Activated CD8-positive, alpha-beta memory T cell treated with anti-CD3 and anti-CD28 coated beads, Interleukin-2, amount 50 U/mL, for 1 hour (primary cell): ENCODE measurements around the gene SSBP4.
A peak's percentile ranks its signal among the peaks of the same experiment; 100 is the strongest.

Source experiments
- DNase-seq: peaks from one replicate; pipeline ENCODE4 v3.0.0-alpha.2; 2020; ENCODE audit errors: extremely low read depth

SSBP4 gene

DNA sequence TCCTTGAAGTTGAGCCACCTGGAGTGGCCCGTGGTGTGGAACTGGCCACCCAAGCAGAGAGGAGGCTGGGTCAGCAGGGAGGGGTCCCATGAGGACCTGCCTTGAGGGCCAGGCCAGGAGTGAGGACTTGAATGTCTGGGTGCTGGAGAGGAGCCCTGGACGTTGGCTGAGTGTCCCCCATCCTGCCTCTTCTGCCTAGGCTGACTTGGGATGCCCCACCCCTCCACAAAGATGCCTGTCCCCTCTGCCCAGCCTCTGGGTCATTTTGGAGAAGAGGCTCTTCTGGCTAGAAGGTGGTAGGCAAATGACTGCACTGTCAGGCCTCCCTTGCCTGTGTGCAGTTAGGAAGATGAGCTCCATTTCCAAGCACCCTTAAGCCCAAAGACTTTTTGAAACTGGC is 1.7 kb downstream of the SSBP4 start:
- no peak for DNase-seq

DNA sequence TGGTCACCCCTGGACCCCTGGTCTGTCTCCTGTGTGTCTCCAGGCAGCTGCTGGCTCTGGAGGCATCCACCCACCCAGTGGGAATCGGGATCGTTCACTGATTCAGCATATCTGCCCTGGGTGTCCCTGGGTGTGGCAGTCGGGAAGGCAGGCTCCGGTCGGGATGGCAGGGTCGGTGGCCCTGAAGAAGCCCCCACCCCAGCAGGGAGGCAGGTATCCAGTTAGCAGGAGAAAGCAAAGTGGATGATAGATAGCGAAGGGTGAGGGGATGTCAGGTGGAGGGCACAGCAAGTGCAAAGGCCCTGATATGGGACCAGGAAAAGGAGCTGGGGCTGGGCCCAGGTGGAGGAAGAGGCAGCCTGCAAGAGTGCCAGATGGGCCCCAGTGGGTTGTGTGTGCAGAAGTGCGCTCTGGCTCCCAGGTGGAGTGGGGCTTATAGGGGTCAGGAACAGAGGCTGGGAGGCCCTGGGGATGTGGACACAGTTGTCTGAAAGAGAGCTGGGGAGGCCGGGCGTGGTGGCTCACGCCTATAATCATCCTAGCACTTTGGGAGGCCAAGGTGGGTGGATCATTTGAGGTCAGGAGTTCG is 2.3 kb downstream of the SSBP4 start:
- DNase-seq = no peak

DNA sequence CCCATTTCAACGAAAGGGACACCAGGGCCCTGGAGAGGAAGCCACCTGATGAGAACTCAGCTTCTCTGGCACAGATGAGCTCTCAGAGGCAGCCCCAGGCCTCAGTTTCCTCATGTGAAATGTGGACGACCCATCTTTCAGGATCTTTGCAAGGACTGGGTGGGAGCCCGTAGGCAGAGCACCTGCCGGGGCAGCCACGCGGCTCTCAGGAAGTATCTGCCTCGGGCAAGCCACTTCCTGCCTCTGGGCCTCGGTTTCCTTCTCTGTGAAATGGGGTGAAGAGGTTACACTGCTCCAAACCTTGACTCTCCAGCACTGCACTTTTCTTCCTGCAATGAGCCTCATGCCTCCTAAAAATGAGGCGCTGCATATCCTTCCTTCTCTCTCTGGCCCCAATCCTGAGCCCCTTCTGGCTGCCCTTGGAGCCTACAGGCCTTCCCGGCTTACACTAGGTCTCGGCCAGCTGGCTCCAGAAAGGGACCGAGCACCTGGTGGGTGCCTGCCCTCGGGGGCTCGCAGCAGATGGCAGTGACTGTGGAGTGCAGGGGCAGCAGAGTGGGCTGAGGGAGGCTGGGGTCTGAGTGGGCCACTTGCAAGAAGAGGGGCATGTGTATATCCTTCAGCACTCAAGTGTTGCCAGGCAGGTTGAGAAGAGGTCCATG is 3.5 kb downstream of the SSBP4 start:
- no peak for DNase-seq

DNA sequence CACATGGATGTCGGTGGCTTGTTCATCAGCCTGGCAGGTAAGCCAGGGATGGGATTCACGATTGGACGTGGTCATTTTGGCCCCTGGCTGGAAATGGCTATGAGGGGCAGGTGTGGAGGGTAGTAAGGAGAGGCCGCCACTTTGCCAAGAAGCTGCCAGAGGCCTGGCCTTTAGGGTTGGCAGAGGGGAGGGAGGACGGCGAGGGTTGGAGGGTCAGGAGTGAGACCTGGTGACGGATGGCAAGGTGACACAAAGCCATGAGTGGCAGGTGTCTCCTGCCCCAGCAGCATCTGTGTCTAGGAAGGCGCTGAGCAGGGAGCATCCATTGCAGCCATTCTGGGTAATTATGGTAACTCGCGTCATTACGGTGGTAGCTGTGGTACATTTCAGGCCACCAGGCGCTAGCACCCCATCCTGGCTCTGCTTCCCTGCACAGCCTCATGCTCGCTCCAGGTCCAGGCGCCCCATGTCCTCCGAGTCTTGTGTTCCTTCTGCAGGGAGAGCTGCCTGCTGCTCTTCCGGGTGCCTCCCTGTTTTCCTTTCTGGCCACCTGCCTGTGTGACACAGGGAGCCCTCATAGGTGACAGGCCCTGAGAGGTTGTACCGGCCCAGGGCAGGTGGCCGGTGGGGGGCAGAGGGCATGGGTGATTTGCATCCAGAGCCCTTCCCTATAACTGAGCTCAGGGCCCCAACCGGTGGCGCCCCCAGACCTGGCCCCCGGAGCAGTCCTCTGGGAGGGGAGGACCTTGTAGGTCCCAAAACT is 4.2 kb downstream of the SSBP4 start:
- no peak for DNase-seq

DNA sequence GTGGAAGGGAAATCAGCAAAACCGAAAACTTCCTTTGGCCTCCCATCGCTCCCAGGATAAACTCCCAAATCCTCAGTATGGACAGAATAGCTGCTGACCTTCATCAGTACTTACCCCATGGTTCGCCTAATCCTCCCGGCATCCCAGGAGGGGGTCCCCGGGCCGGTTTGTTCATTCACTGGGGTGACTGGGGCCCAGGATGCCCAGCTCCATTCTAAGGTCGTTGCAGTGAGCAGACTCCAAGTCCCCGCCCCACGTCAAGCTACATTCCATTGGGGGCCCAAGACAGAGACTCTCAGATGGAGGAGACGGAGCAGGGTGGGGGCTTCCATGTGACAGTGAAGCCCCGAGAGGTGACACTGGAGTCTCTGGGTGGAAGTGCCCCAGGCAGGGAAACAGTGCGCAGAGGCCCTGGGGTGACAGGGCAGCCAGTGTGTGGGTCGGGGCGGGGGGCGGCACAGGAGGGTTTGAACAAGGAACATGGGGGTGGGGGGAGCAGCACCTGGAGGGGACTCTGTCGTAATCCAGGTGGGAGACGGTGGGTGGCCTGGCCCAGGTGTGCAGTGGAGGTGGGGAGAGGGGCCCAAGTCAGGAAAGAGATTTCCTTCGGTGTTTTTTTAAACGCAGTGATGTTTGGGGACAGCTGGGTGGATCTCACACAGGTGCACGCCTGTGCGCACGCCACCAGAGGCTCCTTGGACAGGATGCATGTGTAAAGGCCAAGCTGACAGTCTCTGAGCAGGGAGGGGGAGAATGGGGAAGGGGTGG is 5.1 kb downstream of the SSBP4 start:
- DNase-seq = no peak

DNA sequence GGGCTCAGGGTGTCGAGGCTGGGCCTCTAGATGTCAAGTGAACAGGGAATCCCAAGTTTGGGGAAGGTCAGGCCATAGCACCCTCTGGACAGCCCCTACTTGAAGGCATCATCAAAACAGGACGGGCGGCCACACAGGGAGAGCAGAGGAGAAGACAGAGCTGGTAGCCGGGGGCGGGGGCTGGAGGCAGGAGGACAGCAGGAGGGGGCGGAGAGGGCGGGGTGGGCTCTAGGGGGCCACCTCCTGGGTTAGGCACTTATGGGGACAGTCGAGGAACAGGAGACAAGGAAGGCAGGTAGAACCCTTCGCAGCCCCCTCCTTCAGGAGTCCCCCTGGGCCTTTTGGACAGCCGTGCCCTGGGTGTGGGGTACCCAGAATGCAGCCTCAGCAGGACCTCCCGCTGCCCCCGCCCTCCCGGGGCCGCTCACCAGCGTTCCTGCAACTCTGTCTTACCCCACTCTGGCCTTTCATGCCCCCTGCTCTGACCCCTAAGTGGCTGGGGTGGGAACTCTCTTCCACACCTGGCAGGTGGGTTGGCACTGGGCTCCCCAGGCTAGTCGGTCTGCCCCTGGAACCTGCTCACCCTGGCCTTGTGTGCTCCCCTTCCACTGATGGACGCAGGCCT is 5.8 kb downstream of the SSBP4 start:
- DNase-seq = no peak

DNA sequence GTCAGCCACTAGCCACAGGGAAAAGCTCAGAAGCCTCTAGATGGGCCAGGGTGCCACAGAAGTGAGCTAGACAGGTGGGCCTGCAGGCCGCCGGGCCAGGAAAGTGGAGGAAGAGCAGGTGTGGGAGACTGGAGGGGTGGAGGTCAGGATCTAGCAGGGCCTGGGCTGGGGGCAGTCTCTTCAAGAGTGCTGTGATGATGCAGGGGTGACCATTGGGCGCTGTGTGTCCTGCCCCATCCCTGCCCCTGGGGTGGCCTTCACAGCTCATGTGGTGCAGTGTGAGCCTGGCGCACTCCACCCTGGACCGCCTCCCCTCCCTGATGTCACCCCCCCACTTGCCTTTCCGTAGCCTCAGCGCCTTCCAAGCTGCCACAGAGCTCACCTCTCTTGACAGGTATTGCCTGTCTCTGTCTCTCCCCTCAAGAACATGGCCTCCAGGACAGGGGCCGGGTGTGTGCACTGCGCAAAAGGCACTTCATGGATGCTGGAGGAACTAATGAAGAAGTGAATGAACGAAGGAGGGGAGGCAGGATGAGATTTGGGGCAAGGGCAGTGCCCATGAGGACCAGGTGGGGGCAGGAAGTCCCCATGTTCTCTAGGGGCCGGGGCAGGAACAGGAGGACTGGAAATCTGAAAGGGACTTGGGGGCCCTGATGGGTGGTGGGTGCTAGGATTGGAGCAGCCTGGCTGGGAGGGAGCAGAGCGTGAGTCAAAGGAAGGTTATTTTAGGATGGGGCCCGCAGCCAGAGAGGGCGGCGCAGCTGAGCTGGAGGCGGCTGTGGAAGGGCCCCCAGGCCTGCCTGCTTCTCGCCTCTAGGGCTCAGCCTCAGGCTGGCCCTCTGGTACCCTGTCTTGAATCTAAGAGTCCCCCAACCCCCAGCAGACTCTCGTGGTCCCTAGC is 6.6 kb downstream of the SSBP4 start:
- DNase-seq = no peak

DNA sequence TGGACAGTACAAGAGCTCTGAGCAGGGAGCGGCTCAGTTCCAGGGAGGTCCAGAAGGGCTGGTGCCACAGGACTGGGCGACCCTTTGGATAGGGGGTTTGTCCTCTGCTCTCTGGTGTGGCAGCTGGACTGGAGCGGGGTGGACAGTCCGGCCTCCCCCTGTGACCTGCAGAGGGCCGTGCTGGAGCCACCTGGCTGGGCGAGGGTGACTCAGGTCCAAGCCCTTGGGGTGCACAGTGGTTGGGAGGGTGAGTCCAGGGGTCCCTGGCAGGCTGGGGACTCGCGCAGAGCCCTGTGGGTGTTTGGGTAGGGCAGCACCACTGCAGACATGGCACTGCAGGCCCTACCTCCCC is 7.2 kb downstream of the SSBP4 start:
- no peak for DNase-seq

DNA sequence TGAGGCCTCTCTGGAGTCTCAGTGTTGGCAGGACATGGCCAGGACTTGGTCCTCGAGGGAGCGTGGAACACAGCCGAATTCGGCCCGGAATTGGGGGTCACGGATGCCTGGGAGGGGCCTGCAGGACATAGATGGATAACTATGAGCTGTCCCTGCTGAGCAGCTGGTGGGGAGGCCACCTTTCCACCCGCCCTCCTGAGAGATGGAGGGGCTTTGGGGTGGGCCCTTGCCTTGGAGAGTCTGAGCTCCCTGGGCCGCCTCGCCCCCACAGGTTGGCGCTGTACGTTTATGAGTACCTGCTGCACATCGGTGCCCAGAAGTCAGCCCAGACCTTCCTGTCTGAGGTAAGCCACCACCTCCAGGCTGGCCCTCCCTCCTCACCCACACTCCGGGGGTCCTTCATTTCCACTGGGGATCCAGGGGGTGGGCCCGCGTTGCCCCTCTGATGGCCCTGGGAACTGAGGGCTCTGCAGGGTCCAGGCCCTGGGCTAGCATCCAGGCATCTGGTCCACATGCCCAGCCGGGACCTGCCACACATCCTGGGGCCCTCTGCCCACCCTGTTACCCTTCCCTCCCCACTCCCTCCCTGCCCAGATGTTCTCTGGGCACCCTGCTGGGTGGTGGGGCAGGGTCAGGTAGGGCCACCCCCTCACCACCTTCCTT is 8.0 kb downstream of the SSBP4 start:
- no peak for DNase-seq

DNA sequence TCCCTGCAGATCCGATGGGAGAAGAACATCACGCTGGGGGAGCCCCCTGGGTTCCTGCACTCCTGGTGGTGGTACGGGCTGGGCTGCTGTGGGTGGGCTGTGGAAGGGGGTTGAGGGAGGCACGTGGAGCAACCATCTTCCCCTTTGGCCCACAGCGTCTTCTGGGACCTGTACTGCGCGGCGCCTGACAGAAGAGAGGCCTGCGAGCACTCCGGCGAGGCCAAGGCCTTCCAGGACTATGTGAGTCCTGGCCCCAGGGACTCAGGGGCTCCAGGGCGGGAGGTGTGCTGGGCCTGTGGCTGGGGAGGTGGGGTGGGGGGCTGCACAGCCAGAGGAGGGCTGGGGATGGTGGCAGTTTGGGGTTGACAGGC is 8.5 kb downstream of the SSBP4 start:
- no peak for DNase-seq

DNA sequence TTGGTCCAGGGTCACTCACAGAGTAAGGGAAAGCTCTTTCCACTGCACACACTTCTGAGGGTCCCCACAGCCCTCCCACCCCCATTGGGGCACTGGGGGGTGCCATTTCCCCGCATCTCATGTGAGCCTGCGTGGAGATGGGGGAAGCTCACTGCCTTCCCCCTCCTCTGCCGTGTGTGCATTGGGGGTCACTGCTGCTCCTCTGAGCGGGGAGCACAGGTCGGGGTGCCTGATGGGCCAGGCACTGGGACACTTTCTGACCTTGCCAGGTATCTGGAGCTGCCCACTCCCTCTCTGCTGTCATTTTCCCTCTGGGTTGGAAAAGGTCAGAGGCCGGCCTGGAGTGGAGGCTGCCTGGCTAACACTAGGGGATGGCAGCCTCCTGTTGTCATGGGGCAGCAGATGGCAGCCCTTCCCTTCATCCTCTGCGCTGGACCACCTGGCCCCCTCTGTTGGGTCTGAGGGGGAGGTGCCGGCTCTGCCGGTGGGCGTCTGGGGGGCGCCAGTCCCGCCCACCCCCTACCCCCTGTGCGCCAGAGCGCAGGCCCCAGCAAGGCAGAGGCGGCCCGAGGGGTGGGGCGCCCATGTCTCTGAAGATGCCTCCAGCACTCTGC is 9.1 kb downstream of the SSBP4 start:
- DNase-seq = no peak

DNA sequence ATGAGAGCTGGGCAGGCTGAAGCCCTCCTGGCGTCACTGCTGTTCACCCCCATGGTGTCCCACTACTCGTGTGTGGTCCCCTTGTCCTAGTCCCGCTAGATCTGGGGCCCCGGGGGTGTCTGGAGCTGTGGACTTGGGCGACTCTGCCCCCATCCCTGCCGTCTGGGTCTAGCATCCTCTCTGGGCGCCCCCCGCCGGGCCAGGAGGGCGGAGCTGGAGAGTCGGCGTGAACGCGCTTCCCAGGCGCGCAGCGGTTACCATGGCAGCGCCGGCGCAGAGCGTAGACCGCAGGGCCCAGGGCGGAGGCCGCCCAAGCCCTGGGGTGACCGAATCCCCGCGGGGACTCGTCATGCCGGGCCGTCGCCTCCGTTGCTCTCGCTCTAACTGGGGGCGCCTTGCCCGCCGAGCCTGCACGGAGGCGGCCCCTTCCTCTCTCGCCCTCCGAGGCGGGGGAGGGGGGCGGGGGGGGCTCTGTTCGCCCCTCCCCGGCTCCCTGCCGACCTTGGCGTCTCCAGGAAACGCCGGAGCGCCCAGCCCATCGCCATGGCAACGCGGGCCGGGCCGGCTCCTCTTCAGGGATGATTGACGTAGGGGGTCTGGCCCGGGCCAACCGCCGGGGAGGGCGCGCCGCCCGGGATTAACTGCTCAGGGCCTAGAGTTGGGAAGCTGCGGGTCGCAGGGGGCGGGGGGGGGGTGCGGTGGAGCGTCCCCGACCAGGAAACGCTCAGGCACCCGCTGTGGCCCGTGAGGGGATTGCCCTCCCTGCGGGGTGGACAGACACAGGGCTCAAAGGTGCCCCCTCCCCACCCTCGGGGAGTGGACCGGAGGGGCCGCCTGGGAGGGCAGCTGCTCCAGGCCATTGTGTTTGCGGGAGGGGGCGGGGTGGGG is 9.8 kb downstream of the SSBP4 start:
- peak; percentile 60 for DNase-seq

DNA sequence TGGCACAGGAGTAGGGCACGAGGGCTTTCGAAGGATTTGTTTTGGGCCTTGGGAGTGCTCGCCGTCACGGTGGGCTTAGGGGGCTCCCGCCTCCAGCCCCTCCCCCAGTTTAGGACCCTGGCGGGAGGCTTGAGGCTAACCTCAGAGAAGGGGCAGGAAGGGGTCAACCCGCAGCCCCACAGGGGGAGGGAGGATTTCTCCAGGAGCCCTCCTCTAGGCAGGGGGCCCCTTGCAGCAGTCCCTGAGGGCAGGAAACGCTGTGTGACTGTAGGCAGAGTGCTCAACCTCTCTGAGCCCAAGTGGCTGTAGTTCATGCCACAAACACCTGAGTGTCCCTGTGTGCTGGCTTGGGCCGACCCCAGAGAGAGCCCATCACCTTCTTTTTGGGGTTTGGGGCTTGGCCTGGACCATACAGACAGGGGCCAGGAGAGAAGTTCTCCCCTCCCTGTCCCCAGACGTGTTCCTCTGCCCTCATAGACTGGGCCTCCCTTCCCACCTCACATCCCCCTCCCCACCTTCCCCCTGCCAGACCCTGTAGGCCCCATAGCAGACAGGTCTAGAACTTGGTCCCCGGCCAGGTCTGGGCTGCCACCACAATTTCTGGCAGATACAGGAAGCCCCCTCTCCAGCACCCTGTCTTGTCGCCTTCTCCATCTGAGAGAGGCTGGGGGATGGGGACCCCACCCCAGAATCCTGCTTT is 10.7 kb downstream of the SSBP4 start:
- no peak for DNase-seq

DNA sequence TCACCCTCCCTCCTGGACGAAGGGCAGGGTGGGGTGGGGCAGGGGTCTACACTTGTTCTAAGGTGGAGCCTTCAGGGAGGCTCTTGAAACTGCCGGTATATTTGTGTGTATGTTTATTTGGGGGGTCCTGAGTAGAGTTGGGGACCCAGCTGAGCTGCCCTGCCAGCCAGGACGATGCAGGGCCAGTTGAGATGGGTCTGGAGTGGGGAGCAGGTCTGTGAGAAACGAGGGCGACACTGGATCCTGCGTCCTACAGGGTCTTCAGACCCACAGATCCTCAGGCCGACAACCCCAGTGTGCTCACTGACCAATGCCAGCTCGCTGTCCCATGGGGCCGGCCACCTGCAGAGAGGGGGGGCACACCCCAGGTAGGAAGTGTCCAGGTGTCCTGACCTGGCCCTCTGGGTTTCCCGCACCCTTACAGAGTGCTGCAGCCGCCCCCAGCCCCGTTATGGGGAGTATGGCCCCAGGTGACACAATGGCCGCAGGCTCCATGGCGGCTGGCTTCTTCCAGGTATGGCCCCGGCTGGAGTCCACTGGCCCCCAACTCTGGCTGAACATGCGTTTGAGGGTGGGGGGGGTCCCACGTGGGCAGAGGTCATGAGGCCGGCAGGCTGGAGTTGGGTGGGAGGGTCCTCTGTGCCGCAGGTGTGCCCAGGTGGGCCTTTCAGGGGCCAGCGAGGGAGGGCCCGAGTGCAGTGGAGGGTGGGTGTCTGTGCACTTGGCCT is 11.4 kb downstream of the SSBP4 start:
- DNase-seq = no peak

DNA sequence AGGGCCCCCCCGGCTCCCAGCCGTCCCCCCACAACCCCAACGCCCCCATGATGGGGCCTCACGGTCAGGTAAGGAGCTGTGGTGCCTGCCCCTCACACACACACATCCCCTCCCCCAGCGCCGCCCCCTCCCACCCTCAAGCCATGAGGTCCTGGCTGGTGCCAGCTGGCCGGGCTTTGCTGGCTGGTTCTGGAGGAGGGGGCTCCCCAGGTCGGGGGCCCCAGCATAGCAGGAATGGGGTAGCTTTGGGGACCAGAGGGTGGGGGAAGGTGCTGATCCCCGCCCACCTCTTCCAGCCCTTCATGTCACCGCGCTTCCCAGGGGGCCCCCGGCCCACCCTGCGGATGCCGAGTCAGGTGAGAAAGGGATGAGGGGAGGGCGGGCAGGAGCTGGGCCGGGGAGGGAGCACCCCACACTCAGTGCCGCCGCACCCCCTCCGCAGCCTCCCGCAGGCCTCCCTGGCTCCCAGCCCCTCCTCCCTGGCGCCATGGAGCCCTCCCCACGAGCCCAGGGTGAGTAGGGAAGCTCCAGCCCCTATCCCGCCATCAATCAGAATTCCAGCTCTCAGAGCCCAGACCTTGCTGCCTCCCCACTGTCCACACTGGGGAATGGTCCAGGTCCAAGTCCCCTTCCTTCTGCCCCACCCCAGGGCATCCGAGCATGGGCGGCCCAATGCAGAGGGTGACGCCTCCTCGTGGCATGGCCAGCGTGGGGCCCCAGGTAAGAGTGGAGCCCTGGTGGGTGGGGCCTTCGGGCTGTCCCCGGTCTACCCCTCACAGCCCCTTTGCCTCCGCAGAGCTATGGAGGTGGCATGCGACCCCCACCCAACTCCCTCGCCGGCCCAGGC is 12.4 kb downstream of the SSBP4 start:
- no peak for DNase-seq

DNA sequence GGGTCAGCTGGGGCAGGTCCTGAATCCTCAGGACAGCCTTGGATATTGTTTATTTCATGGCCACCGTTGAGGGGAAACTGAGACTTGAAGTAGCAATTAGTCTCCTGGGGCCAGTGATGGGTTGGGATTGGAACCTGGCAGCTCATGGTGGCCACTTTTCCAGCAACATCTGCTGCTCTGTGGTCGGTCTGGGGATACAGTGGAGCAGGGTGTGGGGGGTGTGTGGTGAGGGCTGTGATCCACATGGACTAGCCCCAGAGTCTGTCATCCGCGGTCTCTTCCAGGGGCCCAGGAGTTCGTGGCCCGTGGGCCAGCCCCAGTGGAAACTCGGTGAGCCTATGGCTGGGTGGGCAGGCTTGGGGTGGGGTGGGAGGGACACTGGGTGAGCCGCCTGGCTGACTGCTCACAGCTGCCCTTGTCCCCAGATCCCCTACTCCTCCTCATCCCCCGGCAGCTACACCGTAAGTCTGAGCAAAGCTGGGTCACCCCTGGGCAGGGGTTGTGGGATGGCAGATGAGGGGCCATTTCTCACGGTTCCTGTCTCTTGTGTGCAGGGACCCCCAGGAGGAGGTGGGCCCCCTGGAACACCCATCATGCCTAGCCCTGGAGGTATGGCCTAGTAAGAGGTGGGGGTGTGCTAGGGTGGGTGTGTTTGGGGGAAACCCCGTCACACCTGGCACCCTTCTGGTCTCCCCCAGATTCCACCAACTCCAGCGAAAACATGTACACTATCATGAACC is 13.2 kb downstream of the SSBP4 start:
- no peak for DNase-seq
